Measurements from ENCODE around the gene B3GALT4. TPM values are rescaled to one million over a fixed set of nuclear protein-coding genes. Genes with fewer than 3 reads are reported as not detected.
A peak's percentile ranks its signal among the peaks of the same experiment; 100 is the strongest.

Gene B3GALT4
- total and polyA plus RNA-seq, 2 of the 13 experiments (the other 11 are each of a cell fraction or from before 2014, with no cell fraction given): 0.04 to 0.27 TPM

- no peak for TF ChIP-seq ZNF33A (CRISPR knock-in tag; IDR thresholded peaks at IDR 0.05; ENCODE audit: borderline replicate concordance)
- TF ChIP-seq ELF3 (CRISPR knock-in tag; IDR thresholded peaks at IDR 0.05): no peak
- TF ChIP-seq ZNF484 (CRISPR knock-in tag; IDR thresholded peaks at IDR 0.05; ENCODE audit: borderline replicate concordance, low read depth): no peak
- no peak for TF ChIP-seq HIVEP1 (CRISPR knock-in tag; IDR thresholded peaks at IDR 0.05)
- no peak for TF ChIP-seq ZSCAN30 (CRISPR knock-in tag; IDR thresholded peaks at IDR 0.05)
- no peak for TF ChIP-seq ELF4 (CRISPR knock-in tag; IDR thresholded peaks at IDR 0.05; ENCODE audit: borderline replicate concordance)
- no peak for TF ChIP-seq ZNF335 (CRISPR knock-in tag; IDR thresholded peaks at IDR 0.05)
- no peak for TF ChIP-seq ZNF784 (CRISPR knock-in tag; IDR thresholded peaks at IDR 0.05; ENCODE audit: borderline replicate concordance)
- TF ChIP-seq IKZF4 (CRISPR knock-in tag; IDR thresholded peaks at IDR 0.05; ENCODE audit: borderline replicate concordance, low read depth, not compliant biosample characterization): peak; percentile 55
- TF ChIP-seq AHR (CRISPR knock-in tag; IDR thresholded peaks at IDR 0.05): 0 out of 2 replicates have a peak, but pooled peaks have one; percentile 35
- no peak for TF ChIP-seq PHF20 (CRISPR knock-in tag; IDR thresholded peaks at IDR 0.05)
- 0 out of 2 replicates have a peak, but pooled peaks have one; percentile 54 for TF ChIP-seq ZNF605 (CRISPR knock-in tag; IDR thresholded peaks at IDR 0.05)
- 0 out of 2 replicates have a peak, but pooled peaks have one; percentile 30 for TF ChIP-seq DMAP1 (CRISPR knock-in tag; IDR thresholded peaks at IDR 0.05)
- TF ChIP-seq MED1 (CRISPR knock-in tag; IDR thresholded peaks at IDR 0.05): no peak
- TF ChIP-seq, protein P1, sequence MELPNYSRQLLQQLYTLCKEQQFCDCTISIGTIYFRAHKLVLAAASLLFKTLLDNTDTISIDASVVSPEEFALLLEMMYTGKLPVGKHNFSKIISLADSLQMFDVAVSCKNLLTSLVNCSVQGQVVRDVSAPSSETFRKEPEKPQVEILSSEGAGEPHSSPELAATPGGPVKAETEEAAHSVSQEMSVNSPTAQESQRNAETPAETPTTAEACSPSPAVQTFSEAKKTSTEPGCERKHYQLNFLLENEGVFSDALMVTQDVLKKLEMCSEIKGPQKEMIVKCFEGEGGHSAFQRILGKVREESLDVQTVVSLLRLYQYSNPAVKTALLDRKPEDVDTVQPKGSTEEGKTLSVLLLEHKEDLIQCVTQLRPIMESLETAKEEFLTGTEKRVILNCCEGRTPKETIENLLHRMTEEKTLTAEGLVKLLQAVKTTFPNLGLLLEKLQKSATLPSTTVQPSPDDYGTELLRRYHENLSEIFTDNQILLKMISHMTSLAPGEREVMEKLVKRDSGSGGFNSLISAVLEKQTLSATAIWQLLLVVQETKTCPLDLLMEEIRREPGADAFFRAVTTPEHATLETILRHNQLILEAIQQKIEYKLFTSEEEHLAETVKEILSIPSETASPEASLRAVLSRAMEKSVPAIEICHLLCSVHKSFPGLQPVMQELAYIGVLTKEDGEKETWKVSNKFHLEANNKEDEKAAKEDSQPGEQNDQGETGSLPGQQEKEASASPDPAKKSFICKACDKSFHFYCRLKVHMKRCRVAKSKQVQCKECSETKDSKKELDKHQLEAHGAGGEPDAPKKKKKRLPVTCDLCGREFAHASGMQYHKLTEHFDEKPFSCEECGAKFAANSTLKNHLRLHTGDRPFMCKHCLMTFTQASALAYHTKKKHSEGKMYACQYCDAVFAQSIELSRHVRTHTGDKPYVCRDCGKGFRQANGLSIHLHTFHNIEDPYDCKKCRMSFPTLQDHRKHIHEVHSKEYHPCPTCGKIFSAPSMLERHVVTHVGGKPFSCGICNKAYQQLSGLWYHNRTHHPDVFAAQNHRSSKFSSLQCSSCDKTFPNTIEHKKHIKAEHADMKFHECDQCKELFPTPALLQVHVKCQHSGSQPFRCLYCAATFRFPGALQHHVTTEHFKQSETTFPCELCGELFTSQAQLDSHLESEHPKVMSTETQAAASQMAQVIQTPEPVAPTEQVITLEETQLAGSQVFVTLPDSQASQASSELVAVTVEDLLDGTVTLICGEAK (IDR thresholded peaks at IDR 0.05): no peak
- TF ChIP-seq, protein P1 (CRISPR knock-in tag; IDR thresholded peaks at IDR 0.05): no peak
- TF ChIP-seq MBD4 (IDR thresholded peaks at IDR 0.05; ENCODE audit: borderline replicate concordance, low read length): 0 out of 2 replicates have a peak, but pooled peaks have one; percentile 26
- TF ChIP-seq GPN1 (CRISPR knock-in tag; IDR thresholded peaks at IDR 0.05; ENCODE audit: borderline replicate concordance): no peak
- no peak for TF ChIP-seq NFE2 (CRISPR knock-in tag; IDR thresholded peaks at IDR 0.05)
- TF ChIP-seq ZNF260 (CRISPR knock-in tag; IDR thresholded peaks at IDR 0.05; ENCODE audit: borderline replicate concordance, low read depth): no peak
- TF ChIP-seq PAF1 (CRISPR knock-in tag; IDR thresholded peaks at IDR 0.05): peak; percentile 79; the same call in 1 of the 2 replicates
Measured at GRCh38 chr6:33273924-33274902, 2.7 kb upstream of the B3GALT4 start (continued).
